ENCODE measurements around the gene MEP1B. TPM values are rescaled to one million over a fixed set of nuclear protein-coding genes. Genes with fewer than 3 reads are reported as not detected.

The MEP1B gene
- total RNA-seq, 4 donors from 2014 or later: 0.23 TPM; not detected in 3

DNA sequence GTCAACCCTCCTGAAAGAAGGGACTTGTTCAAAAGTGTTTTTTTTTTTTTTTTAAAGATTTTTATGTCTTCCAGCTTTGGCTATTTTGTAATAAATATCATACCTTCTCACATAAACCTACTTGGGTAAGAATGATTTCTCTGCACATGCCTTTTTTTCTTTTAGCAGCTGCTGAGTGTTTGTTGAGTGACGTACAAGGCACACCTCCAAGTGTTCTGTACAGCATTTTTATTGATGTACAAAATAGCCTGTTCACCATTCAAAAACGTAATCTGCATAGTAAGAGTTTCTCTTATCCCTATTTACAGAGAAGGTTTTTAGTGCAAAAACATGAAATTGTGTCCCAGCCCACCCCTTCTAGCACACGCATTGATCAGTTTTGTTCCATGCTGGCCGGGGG is 77.6 kb downstream of the MEP1B start:
- WGBS: 95% methylated on average over 4 of the region's 4 CpGs
- TF ChIP-seq POLR2A (IDR thresholded peaks at IDR 0.05; ENCODE audit: low read depth) (no peak), EP300 (IDR thresholded peaks at IDR 0.05) (no peak), POLR2AphosphoS5 (IDR thresholded peaks at IDR 0.05) (no peak)
- TF ChIP-seq, protein P1, sequence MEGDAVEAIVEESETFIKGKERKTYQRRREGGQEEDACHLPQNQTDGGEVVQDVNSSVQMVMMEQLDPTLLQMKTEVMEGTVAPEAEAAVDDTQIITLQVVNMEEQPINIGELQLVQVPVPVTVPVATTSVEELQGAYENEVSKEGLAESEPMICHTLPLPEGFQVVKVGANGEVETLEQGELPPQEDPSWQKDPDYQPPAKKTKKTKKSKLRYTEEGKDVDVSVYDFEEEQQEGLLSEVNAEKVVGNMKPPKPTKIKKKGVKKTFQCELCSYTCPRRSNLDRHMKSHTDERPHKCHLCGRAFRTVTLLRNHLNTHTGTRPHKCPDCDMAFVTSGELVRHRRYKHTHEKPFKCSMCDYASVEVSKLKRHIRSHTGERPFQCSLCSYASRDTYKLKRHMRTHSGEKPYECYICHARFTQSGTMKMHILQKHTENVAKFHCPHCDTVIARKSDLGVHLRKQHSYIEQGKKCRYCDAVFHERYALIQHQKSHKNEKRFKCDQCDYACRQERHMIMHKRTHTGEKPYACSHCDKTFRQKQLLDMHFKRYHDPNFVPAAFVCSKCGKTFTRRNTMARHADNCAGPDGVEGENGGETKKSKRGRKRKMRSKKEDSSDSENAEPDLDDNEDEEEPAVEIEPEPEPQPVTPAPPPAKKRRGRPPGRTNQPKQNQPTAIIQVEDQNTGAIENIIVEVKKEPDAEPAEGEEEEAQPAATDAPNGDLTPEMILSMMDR (IDR thresholded peaks at IDR 0.05): no peak
- Histone ChIP-seq H3K4me1 (peaks cover 0 to 8% (median 3%) of the 10 kb centered on the region in 4 donors), H3K4me3 (no peak overlapping the region), H3K9me3 (no peaks in the 10 kb centered on the region), H3K36me3 (peaks cover 20 to 44% (median 27%) of the 10 kb centered on the region in 4 donors), H3K27ac (replicated peaks in 1 of 4) (no peak overlapping the region), H3K27me3 (no peaks in the 10 kb centered on the region)
- intact Hi-C loops (cut with DNase I): no loop called here
- no peak for DNase-seq (ENCODE audit: extremely low spot score)

Small RNAs within 50 kb of the gene (small RNA-seq; reads per million reads assigned to genes)
- gene RF00019 (0 reads per million in 3 donors), gene RNA5SP453 (0 to 0.19 (median 0.17) reads per million in 3 donors)

Other genes with a start within 250 kb of the MEP1B start
- 10 to 100 TPM; 35.0 to 49.4 (median 42.5) TPM for gene TRAPPC8, start 246.9 kb upstream of the MEP1B start, total RNA-seq
- 1 to 10 TPM; 3.3 to 5.2 (median 4.3) TPM for gene RNF125, start 171.2 kb upstream of the MEP1B start, total RNA-seq
- gene RNF138, start 98.2 kb upstream of the MEP1B start, total RNA-seq: 10 to 100 TPM; 19.5 to 34.1 (median 24.1) TPM

Data from esophagus muscularis mucosa (tissue), 4 donors.